PFSK-1 (cell line): Measurements from ENCODE around the gene ZNF625.
A peak's percentile ranks its signal among the peaks of the same experiment; 100 is the strongest.

Experiments
- FOXP2 ChIP-seq: optimal IDR thresholded peaks from 2 replicates; pipeline ENCODE3; 2011; ENCODE audit warnings: borderline replicate concordance, control low read depth, inconsistent platforms; ENCODE audit not compliant: insufficient read depth; ENCODE audit errors: extremely low read length, extremely low read depth
- POLR2AphosphoS5 ChIP-seq: IDR thresholded peaks from 2 replicates; pipeline ENCODE4 v1.6.1; 2012; ENCODE audit warnings: low read depth, mild to moderate bottlenecking, control low read depth, low read length, moderate library complexity
- SIN3A ChIP-seq: IDR thresholded peaks from 2 replicates; pipeline ENCODE4 v1.6.1; 2012; ENCODE audit warnings: mild to moderate bottlenecking, low read length, moderate library complexity, borderline replicate concordance; ENCODE audit not compliant: insufficient read depth
- TAF1 ChIP-seq: IDR thresholded peaks from 2 replicates; pipeline ENCODE4 v1.6.1; 2012; ENCODE audit warnings: low read length, control low read depth, borderline replicate concordance; ENCODE audit not compliant: insufficient read depth
- TF ChIP-seq, protein P1 (sequence below), 2 experiments: IDR thresholded peaks; 2 replicates each; pipeline versions ENCODE4 v1.6.1 to v1.8.0; 2011 to 2012; ENCODE audit warnings: low read depth in 2 of 2, low read length in 2 of 2, control low read depth in 1 of 2, inconsistent platforms in 1 of 2, mild to moderate bottlenecking in 1 of 2, moderate library complexity in 1 of 2; ENCODE audit not compliant: insufficient read depth in 1 of 2

ZNF625 gene

DNA sequence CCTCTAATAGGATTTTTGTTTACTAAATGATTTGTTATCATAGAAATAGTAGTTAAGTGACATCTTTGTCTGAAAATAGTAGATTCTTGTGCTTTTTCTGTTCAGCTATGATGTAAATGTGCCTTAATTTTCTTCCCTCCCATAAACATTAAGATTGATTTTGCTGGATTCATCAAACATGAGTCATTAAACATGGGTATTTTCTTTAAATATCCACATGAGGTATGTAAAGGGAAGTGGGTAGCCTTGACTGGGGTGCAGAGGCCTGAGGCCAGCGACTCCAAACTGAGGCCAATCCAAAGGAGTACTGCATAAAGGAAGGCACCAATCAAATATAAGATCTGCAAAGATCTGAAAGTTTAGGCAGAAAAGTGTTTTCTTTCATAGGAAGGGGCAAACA lies 10.1 kb upstream of the ZNF625 start:
- TF ChIP-seq SIN3A: no peak
- no peak for TF ChIP-seq FOXP2
- TF ChIP-seq TAF1: no peak

DNA sequence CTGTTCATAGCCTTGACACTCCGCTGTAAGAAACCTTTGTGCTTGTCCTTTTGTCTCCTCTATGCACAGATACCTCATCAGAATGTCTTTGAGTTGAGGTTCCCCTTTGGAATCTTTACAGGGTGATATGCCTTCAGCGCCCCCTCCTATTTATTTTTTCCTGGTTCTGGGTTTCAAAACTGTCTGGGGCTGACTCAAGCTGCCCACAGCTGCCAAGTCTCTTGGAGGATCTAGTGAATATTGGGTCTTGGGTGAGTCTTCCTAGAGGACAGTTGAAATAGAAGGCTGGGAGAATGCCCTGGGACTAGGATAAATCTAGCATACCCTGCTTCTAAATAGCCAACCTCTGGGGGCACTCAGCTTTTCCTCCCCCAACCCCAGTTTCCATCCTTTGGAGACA lies 7.3 kb upstream of the ZNF625 start:
- TF ChIP-seq POLR2AphosphoS5 (no peak), SIN3A (no peak), TAF1 (no peak), FOXP2 (no peak)
- TF ChIP-seq, protein P1, sequence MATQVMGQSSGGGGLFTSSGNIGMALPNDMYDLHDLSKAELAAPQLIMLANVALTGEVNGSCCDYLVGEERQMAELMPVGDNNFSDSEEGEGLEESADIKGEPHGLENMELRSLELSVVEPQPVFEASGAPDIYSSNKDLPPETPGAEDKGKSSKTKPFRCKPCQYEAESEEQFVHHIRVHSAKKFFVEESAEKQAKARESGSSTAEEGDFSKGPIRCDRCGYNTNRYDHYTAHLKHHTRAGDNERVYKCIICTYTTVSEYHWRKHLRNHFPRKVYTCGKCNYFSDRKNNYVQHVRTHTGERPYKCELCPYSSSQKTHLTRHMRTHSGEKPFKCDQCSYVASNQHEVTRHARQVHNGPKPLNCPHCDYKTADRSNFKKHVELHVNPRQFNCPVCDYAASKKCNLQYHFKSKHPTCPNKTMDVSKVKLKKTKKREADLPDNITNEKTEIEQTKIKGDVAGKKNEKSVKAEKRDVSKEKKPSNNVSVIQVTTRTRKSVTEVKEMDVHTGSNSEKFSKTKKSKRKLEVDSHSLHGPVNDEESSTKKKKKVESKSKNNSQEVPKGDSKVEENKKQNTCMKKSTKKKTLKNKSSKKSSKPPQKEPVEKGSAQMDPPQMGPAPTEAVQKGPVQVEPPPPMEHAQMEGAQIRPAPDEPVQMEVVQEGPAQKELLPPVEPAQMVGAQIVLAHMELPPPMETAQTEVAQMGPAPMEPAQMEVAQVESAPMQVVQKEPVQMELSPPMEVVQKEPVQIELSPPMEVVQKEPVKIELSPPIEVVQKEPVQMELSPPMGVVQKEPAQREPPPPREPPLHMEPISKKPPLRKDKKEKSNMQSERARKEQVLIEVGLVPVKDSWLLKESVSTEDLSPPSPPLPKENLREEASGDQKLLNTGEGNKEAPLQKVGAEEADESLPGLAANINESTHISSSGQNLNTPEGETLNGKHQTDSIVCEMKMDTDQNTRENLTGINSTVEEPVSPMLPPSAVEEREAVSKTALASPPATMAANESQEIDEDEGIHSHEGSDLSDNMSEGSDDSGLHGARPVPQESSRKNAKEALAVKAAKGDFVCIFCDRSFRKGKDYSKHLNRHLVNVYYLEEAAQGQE (IDR thresholded peaks at IDR 0.05; ENCODE audit: insufficient read depth in 1 of 2, low read depth in 2 of 2, low read length in 2 of 2): no peak

DNA sequence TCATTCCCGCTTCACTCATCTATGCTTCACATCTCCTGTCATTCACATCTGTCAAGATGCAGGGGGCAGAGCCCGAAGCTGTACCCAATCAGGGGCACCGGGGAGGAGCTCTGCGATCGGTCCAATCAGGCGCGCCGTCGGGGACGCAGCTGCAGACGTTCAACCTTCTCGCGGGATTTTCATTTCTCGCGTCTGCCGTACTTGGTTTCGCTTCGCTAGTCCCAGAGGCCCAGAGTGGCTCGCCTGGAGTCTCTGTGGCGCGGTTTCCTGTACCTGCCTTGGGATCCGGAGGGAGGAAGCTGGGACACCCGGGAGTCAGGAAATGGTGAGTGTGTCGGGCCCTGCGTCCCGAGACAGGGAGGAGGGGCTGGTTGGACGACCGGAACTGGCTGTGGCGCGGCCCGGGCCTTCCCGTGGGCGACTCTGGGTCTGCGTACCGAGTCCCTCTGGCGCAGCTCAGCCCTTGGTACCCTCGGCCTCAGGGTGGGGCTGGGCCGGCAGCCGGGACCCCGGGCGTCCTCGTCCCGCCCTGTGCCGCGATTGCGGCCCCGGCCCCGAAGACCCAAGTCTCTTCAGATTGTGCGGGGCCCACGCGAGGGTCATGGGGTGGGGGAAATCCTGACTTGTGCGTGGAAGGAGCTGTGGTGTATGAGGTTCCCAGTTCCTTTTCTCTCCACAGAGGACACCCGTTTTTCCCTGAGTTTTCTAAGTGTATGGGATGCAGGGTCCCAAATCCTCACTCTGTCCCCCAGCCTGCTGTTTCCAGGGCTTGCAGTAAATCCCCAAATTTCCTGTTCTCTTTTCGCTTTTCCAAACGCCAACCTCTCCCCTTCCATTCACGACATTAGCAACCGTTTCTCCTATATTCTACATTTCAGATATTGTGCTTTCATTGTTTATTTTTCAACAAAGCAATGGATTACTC lies 6.6 kb upstream of the ZNF625 start, which contains the start of gene ZNF136:
Gene ZNF136, plus strand, starts transcription at position 215 of the 925 bp plus-strand sequence. Its CDS starts 108 bp downstream, at position 323.
- 0 out of 2 replicates have a peak, but pooled peaks have one; percentile 47 for TF ChIP-seq SIN3A
- TF ChIP-seq TAF1: no peak
- peak; percentile 79; the same call in 1 of the 2 replicates for TF ChIP-seq POLR2AphosphoS5
- TF ChIP-seq, protein P1 (IDR thresholded peaks at IDR 0.05; ENCODE audit: insufficient read depth in 1 of 2, low read depth in 2 of 2, low read length in 2 of 2): no peak

DNA sequence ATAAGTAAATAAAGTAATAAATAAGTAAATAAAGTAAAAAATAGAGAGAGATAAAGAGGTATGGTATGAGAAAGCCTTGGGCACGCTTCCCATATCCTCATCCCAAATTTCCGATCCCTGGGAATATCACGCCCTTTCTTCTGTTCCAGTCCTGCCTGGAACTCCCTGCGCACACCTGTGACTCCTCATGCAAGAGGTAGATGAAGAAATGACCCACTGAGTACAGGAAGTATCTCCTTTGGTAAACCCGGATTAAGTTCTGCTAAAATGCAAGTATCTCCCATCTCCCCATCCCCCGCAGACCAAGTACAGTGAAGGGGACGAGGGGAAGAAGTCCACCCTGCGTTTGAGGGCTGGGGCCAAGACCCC lies 6.0 kb upstream of the ZNF625 start:
- no peak for TF ChIP-seq FOXP2
- TF ChIP-seq TAF1: no peak
- no peak for TF ChIP-seq SIN3A
- TF ChIP-seq POLR2AphosphoS5: no peak
- TF ChIP-seq, protein P1 (IDR thresholded peaks at IDR 0.05; ENCODE audit: insufficient read depth in 1 of 2, low read depth in 2 of 2, low read length in 2 of 2): no peak

DNA sequence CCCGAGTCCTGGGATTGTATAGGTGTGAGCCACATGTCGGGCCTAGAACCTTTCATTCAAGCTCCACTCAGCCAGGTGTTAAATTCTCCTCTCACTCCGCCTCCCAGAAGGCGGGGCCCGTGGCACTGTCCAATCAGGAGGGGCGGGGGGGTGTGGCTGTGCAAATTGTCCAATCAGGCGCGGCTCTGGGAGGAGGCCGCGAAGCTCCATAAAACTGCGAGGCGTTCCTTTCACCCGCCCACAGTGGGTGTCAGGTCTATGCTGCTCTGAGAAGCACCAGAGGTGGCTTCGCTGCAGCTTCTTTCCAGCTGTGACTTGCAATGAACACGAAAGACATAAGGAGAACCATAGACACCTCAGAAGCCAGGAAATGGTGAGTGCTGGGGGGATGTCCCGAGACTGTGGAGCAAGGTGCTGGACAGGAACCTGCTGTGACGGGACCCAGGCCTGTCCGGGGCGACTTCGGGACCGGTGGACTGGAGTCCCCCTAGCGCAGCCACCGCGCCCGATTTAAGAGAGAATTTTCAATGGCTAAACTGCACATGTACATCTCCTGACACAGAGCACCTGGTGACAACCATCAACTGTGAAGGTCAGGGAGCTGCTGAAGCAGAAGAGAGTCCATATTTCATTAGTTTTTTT lies 3.4 kb upstream of the ZNF625 start:
- TF ChIP-seq SIN3A (no peak), TAF1 (no peak), POLR2AphosphoS5 (no peak), FOXP2 (no peak)
- TF ChIP-seq, protein P1 (IDR thresholded peaks at IDR 0.05; ENCODE audit: insufficient read depth in 1 of 2, low read depth in 2 of 2, low read length in 2 of 2): no peak
